HPDE6-E6E7 (cell line): ENCODE data around the gene CAMKK2.
"Not testable (repeated sequence)": the region's sequence is repeated elsewhere in the genome, so short reads cannot be mapped to it uniquely, and the experiment has no call there.

ENCODE experiments used
- DNase-seq: peaks from one replicate; pipeline ENCODE4 v3.0.0; 2011; ENCODE audit warnings: missing footprints; ENCODE audit errors: extremely low spot score

Gene CAMKK2

DNA sequence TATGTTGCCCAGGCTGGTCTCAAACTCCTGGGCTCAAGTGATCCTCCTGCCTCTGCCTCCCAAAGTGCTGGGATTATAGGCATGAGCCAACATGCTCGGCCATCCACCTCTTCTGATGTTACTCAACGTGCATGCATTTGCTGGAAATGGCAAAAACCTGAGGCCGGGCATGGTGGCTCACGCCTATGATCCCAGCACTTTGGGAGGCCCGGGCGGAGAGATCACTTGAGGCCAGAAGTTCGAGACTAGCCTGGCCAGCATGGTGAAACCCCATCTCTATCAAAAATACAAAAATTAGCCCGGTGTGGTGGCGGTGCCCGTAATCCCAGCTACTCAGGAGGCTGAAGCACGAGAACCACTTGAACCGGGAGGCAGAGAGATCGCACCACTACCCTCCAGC, 1.9 kb upstream of the CAMKK2 start:
- DNase-seq, result not testable (repeated sequence)

GRCh38 chr12:121297435-121297991, 1.0 kb upstream of the CAMKK2 start:
- DNase-seq, result no peak

- DNase-seq, result no peak
Measured at GRCh38 chr12:121295746-121296617, 527 bp downstream of the CAMKK2 start.

DNA sequence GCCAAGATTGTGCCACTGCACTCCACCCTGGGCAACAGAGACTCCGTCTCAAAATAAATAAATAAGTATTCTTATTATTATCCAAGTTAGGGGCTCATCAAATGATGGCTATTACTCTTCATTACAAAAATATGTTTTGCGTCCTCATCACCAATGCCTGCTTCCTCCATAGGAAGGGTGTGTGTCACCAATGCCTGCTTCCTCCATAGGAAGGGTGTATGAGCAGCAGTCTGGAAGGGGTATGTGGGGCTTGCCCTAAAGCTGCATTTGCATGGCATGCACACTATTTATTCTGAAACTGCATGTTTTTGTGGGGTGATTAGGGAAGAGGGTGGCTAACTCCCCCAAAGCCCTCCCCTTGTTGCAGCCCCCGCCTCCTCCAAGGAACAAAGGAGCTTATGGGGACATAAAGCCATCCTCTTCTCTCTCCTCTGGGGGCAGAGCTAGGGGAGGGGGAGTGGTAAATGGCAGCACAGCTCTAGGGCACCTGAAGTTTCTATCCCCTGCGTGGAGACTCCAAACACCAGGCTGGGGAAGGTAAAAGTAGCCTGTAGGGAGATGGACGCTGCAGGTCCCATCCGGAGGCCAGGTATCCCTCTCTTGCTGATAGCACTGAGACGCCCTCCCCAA, 1.3 kb downstream of the CAMKK2 start:
- no peak for DNase-seq

GRCh38 chr12:121294151-121294889, 2.2 kb downstream of the CAMKK2 start:
- no peak for DNase-seq

DNA sequence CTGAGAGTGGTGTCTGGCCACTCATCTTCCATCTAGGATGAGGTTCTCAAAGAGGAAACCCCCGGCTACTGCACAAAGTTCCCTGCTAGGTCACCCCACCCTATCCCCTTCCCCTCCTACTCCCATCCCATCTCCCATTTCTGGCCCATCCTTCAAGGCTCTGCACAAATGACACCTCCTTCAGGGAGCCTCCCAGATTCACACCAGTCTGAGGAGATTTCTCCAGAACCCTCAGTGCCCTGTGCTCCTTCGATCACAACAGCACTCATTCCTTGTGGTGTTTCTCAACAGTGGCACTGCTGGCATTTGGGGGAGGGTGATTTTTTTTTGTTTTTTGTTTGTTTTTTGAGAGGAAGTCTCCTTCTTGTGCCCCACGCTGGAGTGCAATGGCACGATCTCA, 2.9 kb downstream of the CAMKK2 start:
- no peak for DNase-seq

GRCh38 chr12:121290410-121290809, 6.1 kb downstream of the CAMKK2 start:
- no peak for DNase-seq

GRCh38 chr12:121289962-121290361, 6.5 kb downstream of the CAMKK2 start:
- DNase-seq, result no peak

- no peak for DNase-seq
Measured at GRCh38 chr12:121288986-121289385, 7.5 kb downstream of the CAMKK2 start.

GRCh38 chr12:121288158-121288845, 8.2 kb downstream of the CAMKK2 start:
- no peak for DNase-seq

DNA sequence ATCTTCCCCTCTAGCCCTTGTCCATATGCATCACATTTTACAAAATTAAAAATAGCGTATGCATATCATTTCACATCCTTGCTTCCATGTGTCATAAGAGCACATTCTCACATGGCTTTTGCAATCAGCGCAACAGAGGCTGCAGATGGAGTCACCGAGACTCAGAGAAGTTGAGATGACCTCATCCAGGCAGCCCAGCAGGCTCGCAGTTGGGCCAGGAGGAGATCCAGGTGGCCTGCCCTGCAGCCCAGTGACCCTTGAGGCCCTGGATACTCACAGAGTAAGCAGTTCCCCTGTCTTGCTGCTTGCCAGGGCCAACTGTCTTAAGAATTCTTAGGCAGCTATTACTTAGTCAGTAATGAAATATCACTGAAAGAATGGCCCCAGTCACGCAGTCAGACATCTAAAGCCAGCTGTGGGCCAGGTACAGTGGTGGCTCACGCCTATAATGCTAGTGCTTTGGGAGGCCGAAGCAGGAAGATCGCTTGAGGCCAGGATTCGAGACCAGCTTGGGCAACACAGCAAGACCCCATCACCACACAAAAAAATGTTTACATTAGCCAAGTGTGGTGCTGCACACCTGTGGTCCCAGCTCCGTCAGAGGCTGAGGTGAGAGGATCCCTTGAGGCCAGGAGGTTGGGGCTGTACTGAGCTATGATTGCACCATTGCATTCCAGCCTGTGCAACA, 9.1 kb downstream of the CAMKK2 start:
- DNase-seq, result no peak

DNA sequence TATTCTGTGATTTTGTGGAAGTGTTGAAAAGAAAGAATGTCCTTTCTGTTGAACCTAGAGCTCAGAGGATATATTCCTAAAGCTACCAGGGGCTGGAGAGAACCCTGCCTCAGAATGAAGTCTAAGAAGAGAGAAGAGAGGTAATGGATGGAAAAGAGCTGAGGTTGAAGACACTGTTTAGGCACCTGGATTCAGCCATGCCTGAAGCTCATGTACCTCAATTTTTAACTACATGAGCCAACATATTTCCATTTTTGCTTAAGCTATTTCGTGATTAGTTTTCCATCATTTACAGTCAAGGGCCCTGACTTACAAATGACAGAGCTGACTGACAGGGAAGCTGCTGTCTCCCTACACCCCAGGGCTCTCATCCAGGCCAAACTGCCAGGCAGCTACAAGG, 10.7 kb downstream of the CAMKK2 start:
- DNase-seq, result no peak

GRCh38 chr12:121284551-121285390, 11.7 kb downstream of the CAMKK2 start:
- DNase-seq, result no peak

DNA sequence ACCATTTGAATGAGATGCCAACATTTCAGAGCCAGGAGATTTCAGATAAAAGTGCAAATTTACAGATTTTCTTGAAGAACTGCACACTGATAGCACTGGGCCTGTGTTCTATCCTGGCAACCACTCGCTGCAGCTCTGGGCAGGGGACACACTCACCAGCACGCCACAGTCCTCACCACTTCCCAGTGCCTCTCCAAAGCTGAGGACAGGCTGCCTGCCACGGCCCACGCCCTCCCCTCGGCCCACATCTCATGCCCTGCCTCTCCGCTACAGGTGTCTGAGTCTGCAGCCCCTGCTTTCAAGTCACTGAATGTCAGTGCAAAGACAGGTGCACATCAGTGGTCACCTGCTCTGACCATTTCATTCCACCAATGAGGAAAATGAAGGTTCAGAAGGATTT, 12.7 kb downstream of the CAMKK2 start:
- DNase-seq, result no peak

- no peak for DNase-seq
Measured at GRCh38 chr12:121283388-121283787, 13.1 kb downstream of the CAMKK2 start.

- DNase-seq, result not testable (repeated sequence)
Measured at GRCh38 chr12:121282910-121283309, 13.6 kb downstream of the CAMKK2 start.

DNA sequence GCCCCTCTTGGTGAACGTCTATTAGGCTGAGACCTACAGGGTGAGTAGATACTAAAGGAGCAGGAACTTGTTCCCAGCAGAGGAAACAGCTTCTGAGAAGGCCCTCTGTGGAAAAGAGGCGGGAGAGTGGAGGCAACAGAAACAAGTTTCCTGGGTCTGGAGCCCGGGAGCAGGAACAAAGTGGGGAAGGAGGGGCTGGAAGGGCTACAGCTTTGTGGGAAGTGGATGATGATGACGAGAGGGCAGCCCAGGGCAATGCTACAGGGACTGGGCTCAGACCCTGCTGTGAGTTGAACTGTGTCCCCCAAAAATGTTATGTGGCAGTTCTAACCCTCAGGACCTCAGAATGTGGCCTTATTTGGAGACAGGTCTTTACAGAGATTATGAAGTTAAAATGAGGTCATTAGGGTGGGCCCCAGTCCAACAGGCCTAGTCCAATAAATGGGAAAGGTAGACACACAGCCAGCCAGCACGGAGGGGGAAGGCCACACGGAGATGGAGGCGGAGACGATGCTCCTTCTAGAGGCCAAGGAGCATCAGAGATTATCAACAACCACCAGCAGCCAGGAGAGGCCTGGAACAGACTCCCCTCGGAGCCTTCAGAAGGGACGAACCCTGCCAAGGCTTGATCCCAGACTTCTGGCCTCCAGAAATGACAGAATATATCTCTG, 14.3 kb downstream of the CAMKK2 start:
- DNase-seq, result no peak

DNA sequence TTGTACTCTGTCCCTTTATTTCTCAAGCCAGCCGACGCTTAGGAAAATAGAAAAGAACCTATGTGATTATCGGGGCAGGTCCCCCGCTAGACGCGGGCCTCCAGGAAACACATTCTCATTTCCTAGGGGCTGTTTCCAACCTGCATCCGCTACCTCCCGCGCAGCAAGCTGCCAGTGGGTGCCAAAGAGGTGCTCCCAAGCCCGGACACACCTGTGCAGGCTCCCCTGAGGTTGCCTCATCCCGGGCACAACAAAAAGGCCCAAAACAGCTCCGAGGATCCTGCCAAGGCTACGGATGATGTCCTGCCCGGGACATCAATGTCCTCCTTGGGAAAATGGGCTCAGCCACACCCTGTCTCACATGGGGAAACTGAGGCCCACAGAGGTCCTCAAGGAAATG, 15.4 kb downstream of the CAMKK2 start:
- not testable (repeated sequence) for DNase-seq

GRCh38 chr12:121280531-121280930, 16.0 kb downstream of the CAMKK2 start:
- not testable (repeated sequence) for DNase-seq

GRCh38 chr12:121279507-121279915, 17.0 kb downstream of the CAMKK2 start:
- no peak for DNase-seq
